Measurements from ENCODE around the gene LDLRAD4.

The LDLRAD4 gene

GRCh38 chr18:13522861-13523660, 304.5 kb downstream of the LDLRAD4 start:
- H3K27ac ChIP-seq (ENCODE audit: insufficient read depth in 1 of 2, low read depth in 1 of 2, low read length in 2 of 2, poor library complexity in 1 of 2, severe bottlenecking in 2 of 2), result no peak overlapping the region
- ChIA-PET POLR2A (no interaction called here), CTCF (interaction anchor here (1.5 kb wide), 1 partner anchor 23 kb away, joined by 5 read pairs; no protein-coding TSS in a partner anchor)
- no peak for DNase-seq
- no peak overlapping the region for H3K4me3 ChIP-seq (ENCODE audit: control insufficient read depth in 1 of 7, extremely low read depth in 1 of 7, insufficient read depth in 4 of 7, low read depth in 2 of 7, low read length in 6 of 7)
- peaks cover 0 to 5% (median 0%) of the 10 kb centered on the region in 5 experiments for H3K9me3 ChIP-seq (ENCODE audit: control extremely low read depth in 1 of 5, control insufficient read depth in 4 of 5, insufficient read depth in 2 of 5, low read depth in 1 of 5, low read length in 4 of 5)
- 92% methylated on average over 12 of the region's 15 CpGs for WGBS (ENCODE audit: insufficient coverage)
- peaks cover 0 to 3% (median under 1%) of the 10 kb centered on the region in 4 experiments for H3K36me3 ChIP-seq (ENCODE audit: control insufficient read depth in 4 of 4, insufficient read depth in 4 of 4, low read length in 3 of 4)
- H3K27me3 ChIP-seq (replicated peaks in 2 of 5; ENCODE audit: control insufficient read depth in 4 of 5, insufficient read depth in 5 of 5, low read length in 4 of 5), result no peaks in the 10 kb centered on the region
- H3K4me1 ChIP-seq (ENCODE audit: control extremely low read depth in 1 of 4, control insufficient read depth in 4 of 4, insufficient read depth in 4 of 4, low read length in 3 of 4), result peaks cover 0 to 4% (median 0%) of the 10 kb centered on the region in 4 experiments

- ChIA-PET POLR2A (no interaction called here), CTCF (interaction anchor here (1.0 to 2.6 kb wide), 6 partner anchors 14 to 411 kb away, joined by 3 to 11 read pairs (median 3); partner anchors contain the start of gene LDLRAD4)
- H3K27ac ChIP-seq (ENCODE audit: insufficient read depth in 1 of 2, low read depth in 1 of 2, low read length in 2 of 2, poor library complexity in 1 of 2, severe bottlenecking in 2 of 2), result no peak overlapping the region
- WGBS (ENCODE audit: insufficient coverage), result 95% methylated on average over 3 of the region's 5 CpGs
- no peak overlapping the region for H3K4me3 ChIP-seq (ENCODE audit: control insufficient read depth in 1 of 7, extremely low read depth in 1 of 7, insufficient read depth in 4 of 7, low read depth in 2 of 7, low read length in 6 of 7)
- H3K9me3 ChIP-seq (ENCODE audit: control extremely low read depth in 1 of 5, control insufficient read depth in 4 of 5, insufficient read depth in 2 of 5, low read depth in 1 of 5, low read length in 4 of 5), result no peaks in the 10 kb centered on the region
- H3K36me3 ChIP-seq (ENCODE audit: control insufficient read depth in 4 of 4, insufficient read depth in 4 of 4, low read length in 3 of 4), result peaks cover 0 to 5% (median 0%) of the 10 kb centered on the region in 4 experiments
- DNase-seq, result no peak
- peaks cover 0 to 4% (median under 1%) of the 10 kb centered on the region in 4 experiments for H3K4me1 ChIP-seq (ENCODE audit: control extremely low read depth in 1 of 4, control insufficient read depth in 4 of 4, insufficient read depth in 4 of 4, low read length in 3 of 4)
- no peaks in the 10 kb centered on the region for H3K27me3 ChIP-seq (replicated peaks in 2 of 5; ENCODE audit: control insufficient read depth in 4 of 5, insufficient read depth in 5 of 5, low read length in 4 of 5)
Measured at GRCh38 chr18:13524054-13524453, 305.5 kb downstream of the LDLRAD4 start.

GRCh38 chr18:13524811-13525210, 306.3 kb downstream of the LDLRAD4 start:
- Histone ChIP-seq H3K27me3 (replicated peaks in 2 of 5; ENCODE audit: control insufficient read depth in 4 of 5, insufficient read depth in 5 of 5, low read length in 4 of 5) (no peaks in the 10 kb centered on the region), H3K4me1 (ENCODE audit: control extremely low read depth in 1 of 4, control insufficient read depth in 4 of 4, insufficient read depth in 4 of 4, low read length in 3 of 4) (peaks cover 0 to 10% (median 6%) of the 10 kb centered on the region in 4 experiments), H3K36me3 (ENCODE audit: control insufficient read depth in 4 of 4, insufficient read depth in 4 of 4, low read length in 3 of 4) (peaks cover 0 to 5% (median 0%) of the 10 kb centered on the region in 4 experiments), H3K9me3 (ENCODE audit: control extremely low read depth in 1 of 5, control insufficient read depth in 4 of 5, insufficient read depth in 2 of 5, low read depth in 1 of 5, low read length in 4 of 5) (no peaks in the 10 kb centered on the region), H3K4me3 (ENCODE audit: control insufficient read depth in 1 of 7, extremely low read depth in 1 of 7, insufficient read depth in 4 of 7, low read depth in 2 of 7, low read length in 6 of 7) (no peak overlapping the region), H3K27ac (ENCODE audit: insufficient read depth in 1 of 2, low read depth in 1 of 2, low read length in 2 of 2, poor library complexity in 1 of 2, severe bottlenecking in 2 of 2) (no peak overlapping the region)
- ChIA-PET POLR2A (no interaction called here), CTCF (interaction anchor here (0.8 to 2.6 kb wide), 9 partner anchors 10 to 412 kb away, joined by 3 to 11 read pairs (median 3); partner anchors contain the start of gene LDLRAD4)
- WGBS (ENCODE audit: insufficient coverage), result 89% methylated on average over 11 of the region's 11 CpGs
- no peak for DNase-seq

- H3K4me1 ChIP-seq (ENCODE audit: control extremely low read depth in 1 of 4, control insufficient read depth in 4 of 4, insufficient read depth in 4 of 4, low read length in 3 of 4), result peaks cover 3 to 17% (median 13%) of the 10 kb centered on the region in 4 experiments
- H3K4me3 ChIP-seq (ENCODE audit: control insufficient read depth in 1 of 7, extremely low read depth in 1 of 7, insufficient read depth in 4 of 7, low read depth in 2 of 7, low read length in 6 of 7), result no peak overlapping the region
- CTCF ChIA-PET, result interaction anchor here (0.8 to 2.6 kb wide), 7 partner anchors 8 to 369 kb away, joined by 3 to 11 read pairs (median 5); no protein-coding TSS in a partner anchor
- H3K27ac ChIP-seq (ENCODE audit: insufficient read depth in 1 of 2, low read depth in 1 of 2, low read length in 2 of 2, poor library complexity in 1 of 2, severe bottlenecking in 2 of 2), result no peak overlapping the region
- POLR2A ChIA-PET, result no interaction called here
- H3K9me3 ChIP-seq (ENCODE audit: control extremely low read depth in 1 of 5, control insufficient read depth in 4 of 5, insufficient read depth in 2 of 5, low read depth in 1 of 5, low read length in 4 of 5), result no peaks in the 10 kb centered on the region
- WGBS (ENCODE audit: insufficient coverage), result 88% methylated on average over 10 of the region's 14 CpGs
- no peak for DNase-seq
- peaks cover 0 to 5% (median 0%) of the 10 kb centered on the region in 4 experiments for H3K36me3 ChIP-seq (ENCODE audit: control insufficient read depth in 4 of 4, insufficient read depth in 4 of 4, low read length in 3 of 4)
- no peaks in the 10 kb centered on the region for H3K27me3 ChIP-seq (replicated peaks in 2 of 5; ENCODE audit: control insufficient read depth in 4 of 5, insufficient read depth in 5 of 5, low read length in 4 of 5)
Measured at GRCh38 chr18:13525381-13526029, 306.9 kb downstream of the LDLRAD4 start.

- Histone ChIP-seq H3K27ac (ENCODE audit: insufficient read depth in 1 of 2, low read depth in 1 of 2, low read length in 2 of 2, poor library complexity in 1 of 2, severe bottlenecking in 2 of 2) (no peak overlapping the region), H3K4me3 (ENCODE audit: control insufficient read depth in 1 of 7, extremely low read depth in 1 of 7, insufficient read depth in 4 of 7, low read depth in 2 of 7, low read length in 6 of 7) (no peak overlapping the region), H3K27me3 (replicated peaks in 2 of 5; ENCODE audit: control insufficient read depth in 4 of 5, insufficient read depth in 5 of 5, low read length in 4 of 5) (no peaks in the 10 kb centered on the region), H3K9me3 (ENCODE audit: control extremely low read depth in 1 of 5, control insufficient read depth in 4 of 5, insufficient read depth in 2 of 5, low read depth in 1 of 5, low read length in 4 of 5) (no peaks in the 10 kb centered on the region), H3K36me3 (ENCODE audit: control insufficient read depth in 4 of 4, insufficient read depth in 4 of 4, low read length in 3 of 4) (peaks cover 0 to 5% (median 0%) of the 10 kb centered on the region in 4 experiments), H3K4me1 (ENCODE audit: control extremely low read depth in 1 of 4, control insufficient read depth in 4 of 4, insufficient read depth in 4 of 4, low read length in 3 of 4) (peaks cover 3 to 20% (median 15%) of the 10 kb centered on the region in 4 experiments)
- DNase-seq, result no peak
- 100% methylated on average over 1 of the region's 4 CpGs for WGBS (ENCODE audit: insufficient coverage)
- POLR2A ChIA-PET, result no interaction called here
- CTCF ChIA-PET, result interaction anchor here (1.0 to 2.6 kb wide), 5 partner anchors 9 to 310 kb away, joined by 3 to 11 read pairs (median 5); no protein-coding TSS in a partner anchor
Measured at GRCh38 chr18:13526519-13526918, 308.0 kb downstream of the LDLRAD4 start.

- ChIA-PET CTCF (interaction anchor here (0.7 kb wide), 1 partner anchor 36 kb away, joined by 3 read pairs; no protein-coding TSS in a partner anchor), POLR2A (no interaction called here)
- no peak overlapping the region for H3K4me3 ChIP-seq (ENCODE audit: control insufficient read depth in 1 of 7, extremely low read depth in 1 of 7, insufficient read depth in 4 of 7, low read depth in 2 of 7, low read length in 6 of 7)
- WGBS (ENCODE audit: insufficient coverage), result 95% methylated on average over 6 of the region's 10 CpGs
- H3K27me3 ChIP-seq (replicated peaks in 2 of 5; ENCODE audit: control insufficient read depth in 4 of 5, insufficient read depth in 5 of 5, low read length in 4 of 5), result no peaks in the 10 kb centered on the region
- no peak overlapping the region for H3K27ac ChIP-seq (ENCODE audit: insufficient read depth in 1 of 2, low read depth in 1 of 2, low read length in 2 of 2, poor library complexity in 1 of 2, severe bottlenecking in 2 of 2)
- H3K36me3 ChIP-seq (ENCODE audit: control insufficient read depth in 4 of 4, insufficient read depth in 4 of 4, low read length in 3 of 4), result peaks cover 0 to 5% (median 0%) of the 10 kb centered on the region in 4 experiments
- DNase-seq, result no peak
- H3K4me1 ChIP-seq (ENCODE audit: control extremely low read depth in 1 of 4, control insufficient read depth in 4 of 4, insufficient read depth in 4 of 4, low read length in 3 of 4), result peaks cover 3 to 20% (median 14%) of the 10 kb centered on the region in 4 experiments
- H3K9me3 ChIP-seq (ENCODE audit: control extremely low read depth in 1 of 5, control insufficient read depth in 4 of 5, insufficient read depth in 2 of 5, low read depth in 1 of 5, low read length in 4 of 5), result no peaks in the 10 kb centered on the region
Measured at GRCh38 chr18:13527256-13527655, 308.7 kb downstream of the LDLRAD4 start.
